ENCODE measurements around the gene HDAC3.

- TF ChIP-seq CTCF (IDR thresholded peaks at IDR 0.05) (no peak), EZH2 (IDR thresholded peaks at IDR 0.05; ENCODE audit: borderline replicate concordance, insufficient read depth, low read depth, low read length, poor library complexity, severe bottlenecking) (no peak)
These were observed 39.0 kb upstream of the HDAC3 start for GRCh38 chr5:141675672-141676071.

All from B cell (primary cell).